NCI-H1436 treated with DMSO at 0.1 percent for 48 hours (cell line): ENCODE results near the gene CCDC54.

Source experiments
- DNase-seq: peaks from one replicate; lab custom pipeline; 2025; lab: John Stamatoyannopoulos, UW

CCDC54 gene

DNA sequence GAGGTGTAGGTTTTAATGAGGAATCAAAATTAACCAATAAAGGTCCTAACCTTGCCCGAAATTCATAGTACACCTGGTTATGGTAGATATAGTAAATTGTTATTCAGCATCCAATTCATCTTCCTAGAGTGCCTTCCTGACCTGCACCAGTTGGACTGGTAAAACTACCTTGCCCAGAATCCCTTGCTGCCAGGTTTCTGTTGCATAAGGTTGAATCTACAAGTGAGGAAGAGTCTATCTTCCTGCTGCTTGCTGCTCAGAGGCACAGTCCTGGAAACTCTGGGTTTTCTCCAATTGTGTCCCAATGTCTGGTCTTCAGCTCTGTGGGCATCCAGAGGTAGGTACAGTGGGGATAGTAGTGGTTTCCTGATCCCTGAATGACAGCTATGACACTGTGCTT lies 17.3 kb downstream of the CCDC54 start:
- no peak for DNase-seq

GRCh38 chr3:107395066-107395465 lies 17.8 kb downstream of the CCDC54 start:
- DNase-seq, result no peak

DNA sequence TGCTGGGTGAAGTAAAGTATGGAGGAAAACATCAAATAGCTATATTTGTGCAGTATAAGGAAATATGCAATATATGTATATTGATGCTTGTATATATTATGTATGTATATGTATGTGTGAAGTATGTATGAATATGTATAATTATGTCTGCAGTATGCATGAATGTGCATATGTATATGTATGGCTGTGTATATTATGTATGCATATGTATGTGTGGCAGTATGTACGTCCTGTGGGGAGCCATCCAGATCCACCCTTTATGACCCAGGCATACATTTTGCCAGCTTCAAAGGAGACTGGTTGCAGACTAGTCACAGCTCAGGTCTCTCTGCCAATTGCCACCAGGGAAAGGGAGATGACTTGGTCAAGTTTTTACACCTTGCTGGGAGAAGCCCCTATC lies 24.1 kb downstream of the CCDC54 start:
- DNase-seq, result no peak

GRCh38 chr3:107402214-107402613 lies 25.0 kb downstream of the CCDC54 start:
- DNase-seq, result no peak

- no peak for DNase-seq
These were observed 27.7 kb downstream of the CCDC54 start for GRCh38 chr3:107404727-107405469.

GRCh38 chr3:107407355-107407754 lies 30.1 kb downstream of the CCDC54 start:
- DNase-seq, result no peak

GRCh38 chr3:107408513-107408912 lies 31.3 kb downstream of the CCDC54 start:
- no peak for DNase-seq

DNA sequence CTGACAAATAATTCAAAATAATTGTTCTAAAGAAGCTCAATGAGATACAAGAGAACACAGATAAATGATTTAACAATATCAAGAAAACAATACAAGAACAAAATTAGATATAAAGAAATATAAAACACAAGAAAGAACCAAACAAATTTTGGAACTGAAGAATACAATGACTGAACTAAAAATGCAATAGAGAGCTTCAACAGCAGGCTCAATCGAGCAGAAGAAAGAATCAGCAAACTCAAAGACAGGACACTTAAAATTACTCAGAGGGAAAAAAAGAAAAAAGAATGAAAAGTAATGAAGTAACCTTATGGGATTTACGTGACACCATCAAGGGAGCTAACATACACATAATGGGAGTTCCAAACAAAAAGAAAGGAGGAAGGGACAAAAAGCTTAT lies 32.1 kb downstream of the CCDC54 start:
- no peak for DNase-seq

DNA sequence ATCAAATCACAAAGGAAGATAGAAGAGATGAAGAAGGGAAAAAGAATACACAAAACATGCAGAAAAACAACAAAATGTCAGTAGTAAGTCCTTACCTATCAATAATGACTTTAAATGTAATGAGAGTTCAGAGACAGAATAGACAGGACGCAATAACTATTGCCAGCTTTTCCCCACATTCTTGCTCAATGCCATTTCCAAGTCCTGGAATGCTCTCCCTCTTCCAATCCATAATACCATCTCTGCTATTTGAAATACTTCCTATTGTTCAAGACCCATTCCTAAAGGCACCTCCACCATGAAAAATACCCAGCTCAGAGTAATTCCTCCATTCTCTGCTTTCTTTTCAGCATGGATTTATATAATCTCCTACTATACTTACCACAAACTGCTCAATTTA lies 33.4 kb downstream of the CCDC54 start:
- no peak for DNase-seq

DNA sequence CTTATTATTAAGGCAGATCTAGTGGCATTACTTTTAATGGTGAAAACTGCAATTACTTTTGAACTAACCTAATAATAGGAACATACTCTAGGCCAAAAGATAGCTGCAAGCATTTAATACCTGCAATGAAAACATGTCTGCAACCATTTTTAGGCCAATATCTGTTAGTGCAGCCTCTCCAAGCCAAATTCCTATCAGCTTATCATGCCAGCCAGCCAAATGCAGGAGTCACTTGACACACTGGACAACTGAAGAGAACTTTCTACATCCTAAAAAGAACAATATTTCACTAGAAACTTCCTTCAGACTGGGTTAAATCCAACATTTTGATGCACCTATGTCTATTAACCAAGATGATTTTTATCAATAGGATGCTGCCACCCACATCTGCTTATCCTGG lies 33.8 kb downstream of the CCDC54 start:
- no peak for DNase-seq

DNA sequence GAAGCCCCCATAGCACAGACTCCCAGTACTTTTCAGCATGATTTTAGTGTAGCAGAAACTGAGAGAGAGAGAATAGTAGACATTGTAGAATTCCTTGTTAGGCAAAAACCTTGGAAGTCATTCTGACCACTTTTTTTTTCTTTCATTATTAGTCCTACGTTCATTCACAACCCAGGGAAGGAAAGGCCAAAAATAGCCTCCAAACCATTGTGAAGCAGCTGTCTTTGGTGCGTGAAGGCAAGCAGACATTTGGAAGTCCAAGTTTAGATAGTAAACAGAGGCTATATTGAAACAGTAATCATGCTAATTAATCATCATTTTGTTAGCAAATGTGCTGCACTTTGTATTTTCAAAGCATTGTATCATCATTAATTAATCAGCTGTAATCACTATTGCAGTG lies 34.5 kb downstream of the CCDC54 start:
- DNase-seq, result no peak

GRCh38 chr3:107412376-107412775 lies 35.1 kb downstream of the CCDC54 start:
- no peak for DNase-seq

- DNase-seq, result no peak
These were observed 36.0 kb downstream of the CCDC54 start for GRCh38 chr3:107413264-107413663.

- DNase-seq, result no peak
These were observed 37.2 kb downstream of the CCDC54 start for GRCh38 chr3:107414325-107414964.

DNA sequence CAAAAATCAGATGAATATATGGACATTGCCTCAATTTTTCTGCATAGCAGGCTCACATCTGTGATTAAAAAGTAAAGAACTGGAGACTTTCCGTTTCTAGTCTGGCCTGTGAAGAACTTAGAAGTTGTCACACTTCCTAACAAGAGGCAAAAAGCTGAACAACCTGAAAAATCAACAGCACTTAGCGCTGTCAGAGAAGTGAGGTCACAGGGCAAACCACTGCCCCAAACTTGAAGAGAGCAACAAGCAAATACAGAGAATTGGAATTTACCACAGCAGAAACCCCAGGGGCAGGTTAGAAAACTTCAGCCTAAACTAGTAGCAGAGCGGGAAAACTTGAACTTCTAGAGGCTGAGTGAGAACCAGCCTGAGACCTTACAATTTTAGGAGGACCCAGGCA lies 38.9 kb downstream of the CCDC54 start:
- DNase-seq, result no peak

DNA sequence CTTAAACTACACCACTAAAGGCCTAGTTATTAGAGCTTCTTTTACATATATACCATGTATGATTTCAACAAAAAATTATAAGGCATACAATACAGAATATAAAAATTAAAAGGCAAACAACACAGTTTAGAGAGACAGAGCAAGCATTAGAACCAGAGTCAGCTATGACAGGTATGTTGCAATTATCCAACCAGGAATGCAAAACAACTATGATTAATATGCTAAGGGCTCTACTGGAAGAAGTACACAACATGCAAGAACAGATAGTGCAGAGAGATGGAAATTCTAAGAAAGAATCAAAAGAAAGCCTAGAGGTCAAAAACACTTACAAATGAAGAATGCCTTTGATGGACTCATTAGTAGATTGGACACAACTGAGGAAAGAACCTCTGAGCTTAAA lies 39.6 kb downstream of the CCDC54 start:
- DNase-seq, result no peak

DNA sequence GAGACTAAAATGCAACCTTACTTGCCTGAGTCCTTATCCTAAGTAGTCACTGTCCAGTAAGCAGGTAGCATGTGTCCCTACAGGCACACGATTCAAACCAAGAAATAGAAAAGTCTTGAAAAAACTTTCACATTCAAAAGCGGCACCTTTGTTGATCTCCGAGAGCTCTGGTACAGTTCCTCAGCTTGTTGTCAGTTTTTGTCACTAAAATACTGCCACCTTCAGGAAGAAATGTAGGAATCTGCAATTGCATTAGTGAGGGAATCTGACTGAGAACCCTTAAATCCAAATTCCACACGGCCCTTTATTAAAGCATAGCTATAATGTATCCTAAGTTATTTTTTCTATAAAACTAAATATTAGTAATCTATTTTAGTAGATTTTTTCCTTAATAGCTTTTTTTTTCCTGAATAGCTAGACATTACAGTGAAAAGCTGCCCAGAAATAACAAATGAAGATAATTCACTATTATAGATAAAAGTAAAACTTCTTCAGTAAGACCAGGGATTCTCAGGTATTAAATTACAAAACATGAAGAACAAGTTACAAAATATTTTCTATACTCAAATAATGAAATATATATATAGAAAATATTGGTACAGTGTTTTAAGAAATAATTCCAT lies 44.0 kb downstream of the CCDC54 start:
- no peak for DNase-seq

DNA sequence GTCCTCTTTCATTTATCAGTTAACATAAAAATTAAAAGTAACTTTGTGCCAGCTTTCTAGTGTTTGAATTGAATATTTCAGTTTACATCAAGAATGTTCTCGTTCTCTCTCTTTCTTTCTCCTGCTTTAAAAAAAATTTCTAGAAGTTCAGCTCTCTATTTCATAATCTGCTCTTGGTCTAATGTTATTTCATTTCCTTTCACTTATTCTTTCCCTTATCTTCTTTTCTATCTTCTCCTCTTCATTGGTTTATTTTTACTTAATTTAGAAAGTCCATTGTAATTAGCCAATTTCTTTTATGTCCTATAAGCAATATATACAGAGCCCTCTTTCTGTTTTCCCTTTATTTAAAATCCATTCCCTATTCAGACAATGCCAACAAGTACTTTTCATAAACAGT lies 44.6 kb downstream of the CCDC54 start:
- no peak for DNase-seq

DNA sequence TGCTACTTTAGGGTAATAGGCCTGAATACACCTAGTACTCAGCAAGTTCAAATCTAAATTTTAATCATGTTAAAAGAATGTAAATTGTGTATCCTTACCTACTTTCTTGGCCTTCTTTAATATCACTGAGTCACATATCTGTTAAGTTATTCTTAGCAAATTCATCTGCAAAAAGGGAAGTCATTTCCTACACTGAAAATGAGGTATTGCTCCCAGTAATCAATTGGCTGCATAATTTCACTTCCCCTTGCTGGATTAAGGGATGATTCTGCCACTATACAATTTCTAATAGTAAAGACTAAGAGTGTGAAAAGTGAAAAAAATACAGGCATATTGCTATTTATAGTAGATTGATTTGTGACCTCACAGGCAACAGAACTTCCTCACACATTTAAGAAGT lies 47.8 kb downstream of the CCDC54 start:
- no peak for DNase-seq

DNA sequence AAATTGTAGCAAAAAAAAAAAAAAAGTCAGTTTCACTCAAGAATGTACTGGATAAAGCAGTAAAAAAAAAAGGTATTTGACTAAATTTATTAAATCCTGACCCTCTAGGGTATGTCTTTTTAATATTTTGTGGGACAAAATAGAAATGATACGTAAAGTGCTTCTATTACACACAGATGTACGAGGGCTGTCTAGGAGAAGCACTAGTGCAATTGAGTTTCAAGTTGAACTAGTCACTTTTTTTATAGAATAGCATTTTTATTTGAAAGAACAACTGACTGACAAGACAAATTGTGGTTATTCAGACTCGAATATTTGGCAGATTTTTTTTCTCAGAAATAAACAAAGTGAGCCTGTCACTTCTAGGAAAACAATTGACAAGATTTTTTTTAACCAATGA lies 49.0 kb downstream of the CCDC54 start:
- DNase-seq, result no peak
